H9 (cell line): Measurements from ENCODE around the gene ABCA12. TPM values are rescaled to one million over a fixed set of nuclear protein-coding genes. Genes with fewer than 3 reads are reported as not detected.

Source experiments
- DNase-seq: peaks from one replicate; pipeline ENCODE4 v3.0.0-alpha.2; 2017
- H2AFZ ChIP-seq: one replicate; pipeline ENCODE4 v1.6.1; 2013; ENCODE audit warnings: mild to moderate bottlenecking, low read length, control low read depth, moderate library complexity
- H2AK5ac ChIP-seq: 2 replicates; pipeline ENCODE4 v1.6.1; 2013; ENCODE audit warnings: low read length, control low read depth, mixed read lengths; ENCODE audit not compliant: insufficient read length
- H2BK120ac ChIP-seq: one replicate; pipeline ENCODE4 v1.6.1; 2013; ENCODE audit warnings: low read depth, mild to moderate bottlenecking, low read length, control low read depth, inconsistent platforms; ENCODE audit not compliant: poor library complexity, severe bottlenecking
- H2BK12ac ChIP-seq: 2 replicates; pipeline ENCODE4 v1.6.1; 2013; ENCODE audit warnings: low read length, control low read depth, mixed read lengths, low read depth; ENCODE audit not compliant: insufficient read length
- H2BK15ac ChIP-seq: 2 replicates; pipeline ENCODE4 v1.6.1; 2013; ENCODE audit warnings: low read depth, low read length, control low read depth
- H2BK20ac ChIP-seq: one replicate; pipeline ENCODE4 v1.6.1; 2013; ENCODE audit warnings: low read depth, mild to moderate bottlenecking, low read length, control low read depth, inconsistent platforms; ENCODE audit not compliant: poor library complexity, severe bottlenecking
- H2BK5ac ChIP-seq: 2 replicates; pipeline ENCODE4 v1.6.1; 2013; ENCODE audit warnings: low read length, control low read depth, mixed read lengths; ENCODE audit not compliant: insufficient read length
- H3K14ac ChIP-seq: 2 replicates; pipeline ENCODE4 v1.6.1; 2013; ENCODE audit warnings: low read length, control low read depth; ENCODE audit not compliant: insufficient read depth
- H3K18ac ChIP-seq: 2 replicates; pipeline ENCODE4 v1.6.1; 2013; ENCODE audit warnings: low read depth, mild to moderate bottlenecking, mixed read lengths, low read length, control low read depth; ENCODE audit not compliant: insufficient read length
- H3K23ac ChIP-seq: 2 replicates; pipeline ENCODE4 v1.6.1; 2013; ENCODE audit warnings: low read length, control low read depth, mixed read lengths, low read depth; ENCODE audit not compliant: insufficient read length
- H3K23me2 ChIP-seq: 2 replicates; pipeline ENCODE4 v1.6.1; 2013; ENCODE audit warnings: low read depth, mild to moderate bottlenecking, mixed read lengths, low read length, control low read depth; ENCODE audit not compliant: insufficient read length, poor library complexity, severe bottlenecking
- H3K27ac ChIP-seq: 2 replicates; pipeline ENCODE4 v1.5.1; 2013; ENCODE audit warnings: low read length, control low read depth, mixed read lengths, low read depth; ENCODE audit not compliant: insufficient read length
- H3K27me3 ChIP-seq: 2 replicates; pipeline ENCODE4 v1.6.1; 2013; ENCODE audit warnings: low read length, control low read depth, inconsistent platforms; ENCODE audit not compliant: insufficient read depth
- H3K4ac ChIP-seq: 2 replicates; pipeline ENCODE4 v1.6.1; 2013; ENCODE audit warnings: low read depth, mild to moderate bottlenecking, control low read depth, inconsistent platforms, low read length, moderate library complexity
- H3K4me1 ChIP-seq: 2 replicates; pipeline ENCODE4 v1.6.1; 2013; ENCODE audit warnings: low read length, control low read depth, inconsistent platforms; ENCODE audit not compliant: insufficient read depth
- H3K4me2 ChIP-seq: 2 replicates; pipeline ENCODE4 v1.6.1; 2013; ENCODE audit warnings: low read length, control low read depth, mixed read lengths; ENCODE audit not compliant: insufficient read length, insufficient read depth
- H3K56ac ChIP-seq: 2 replicates; pipeline ENCODE4 v1.6.1; 2013; ENCODE audit warnings: low read depth, mild to moderate bottlenecking, mixed read lengths, low read length, control low read depth; ENCODE audit not compliant: insufficient read length
- H3K79me1 ChIP-seq: 2 replicates; pipeline ENCODE4 v1.6.1; 2013; ENCODE audit warnings: low read depth, mild to moderate bottlenecking, moderate library complexity, low read length, control low read depth, inconsistent platforms; ENCODE audit not compliant: insufficient read depth, poor library complexity, severe bottlenecking
- H3K79me2 ChIP-seq: 2 replicates; pipeline ENCODE4 v1.6.1; 2013; ENCODE audit warnings: low read length, control low read depth, inconsistent platforms; ENCODE audit not compliant: insufficient read depth
- H3K9ac ChIP-seq: 2 replicates; pipeline ENCODE4 v1.6.1; 2013; ENCODE audit warnings: low read length, control low read depth, mixed read lengths; ENCODE audit not compliant: insufficient read length; ENCODE audit errors: extremely low read depth
- H3K9me3 ChIP-seq: one replicate; pipeline ENCODE4 v1.6.1; 2013; ENCODE audit warnings: low read depth, low read length, inconsistent platforms; ENCODE audit not compliant: control insufficient read depth
- H3T11ph ChIP-seq: one replicate; pipeline ENCODE4 v1.6.1; 2013; ENCODE audit warnings: mild to moderate bottlenecking, low read length, control low read depth, inconsistent platforms
- H4K20me1 ChIP-seq: one replicate; pipeline ENCODE4 v1.6.1; 2013; ENCODE audit not compliant: control insufficient read depth, insufficient read length, insufficient read depth
- H4K5ac ChIP-seq: 2 replicates; pipeline ENCODE4 v1.6.1; 2013; ENCODE audit warnings: low read depth, mild to moderate bottlenecking, mixed read lengths, low read length, control low read depth; ENCODE audit not compliant: insufficient read length
- H4K8ac ChIP-seq: replicated peaks from 2 replicates; pipeline ENCODE4 v1.6.1; 2013; ENCODE audit warnings: low read length, control low read depth, mixed read lengths, low read depth; ENCODE audit not compliant: insufficient read length
- H4K91ac ChIP-seq: 2 replicates; pipeline ENCODE4 v1.6.1; 2013; ENCODE audit warnings: low read depth, mild to moderate bottlenecking, moderate library complexity, mixed read lengths, low read length, control low read depth; ENCODE audit not compliant: insufficient read length
- H3K27ac Mint-ChIP-seq, 3 experiments: 2 replicates in 2 of 3; 3 replicates in 1 of 3; pipeline ENCODE4 v1.8.0; 2020 to 2021; ENCODE audit warnings: mixed read lengths in 3 of 3, mild to moderate bottlenecking in 1 of 3, moderate library complexity in 1 of 3
- H3K27me3 Mint-ChIP-seq: 2 replicates; pipeline ENCODE4 v1.8.0; 2021; ENCODE audit warnings: low read depth, mild to moderate bottlenecking, moderate library complexity, mixed read lengths
- H3K36me3 Mint-ChIP-seq, 3 experiments: 2 replicates in 2 of 3; 3 replicates in 1 of 3; pipeline ENCODE4 v1.8.0; 2020 to 2021; ENCODE audit warnings: low read depth in 3 of 3, mixed read lengths in 3 of 3; ENCODE audit not compliant: insufficient read depth in 1 of 3
- H3K4me1 Mint-ChIP-seq, 2 experiments: 2 replicates each; pipeline ENCODE4 v1.8.0; 2020; ENCODE audit warnings: mixed read lengths in 2 of 2
- H3K4me3 Mint-ChIP-seq, 2 experiments: 2 replicates in 1 of 2; 3 replicates in 1 of 2; pipeline ENCODE4 v1.8.0; 2020 to 2021; ENCODE audit warnings: mild to moderate bottlenecking in 2 of 2, mixed read lengths in 2 of 2, moderate library complexity in 1 of 2
- H3K9me3 Mint-ChIP-seq, 2 experiments: 2 replicates in 1 of 2; 3 replicates in 1 of 2; pipeline ENCODE4 v1.8.0; 2020; ENCODE audit warnings: mild to moderate bottlenecking in 2 of 2, mixed read lengths in 2 of 2, moderate library complexity in 1 of 2
- WGBS: extraction: QIAGEN DNeasy Blood & Tissue Kit; methylation state at CpG from one replicate; pipeline ENCODE4 v1.1.7; 2013; ENCODE audit warnings: missing lambda C conversion rate, low lambda C conversion rate, mixed read lengths; ENCODE audit not compliant: insufficient read length; ENCODE audit errors: extremely low coverage; 5-methylcytosine and 5-hydroxymethylcytosine counted together
- total RNA-seq: library from RNA; stranded (reverse); gene quantifications from 2 replicates; pipeline ENCODE4 v1.2.1, GENCODE V29; 2021
- TF ChIP-seq, protein P1 (sequence below): fragments of 200-600 bp; sonication (generic); conservative IDR thresholded peaks from 3 replicates; pipeline ENCODE4 v1.8.0; 2021; ENCODE audit warnings: antibody characterized with exemption, mild to moderate bottlenecking

ABCA12 gene
- total RNA-seq, 1 experiment from 2014 or later, result not detected

- no peak overlapping the region for H3K27ac Mint-ChIP-seq
- H3K14ac ChIP-seq, result no peak overlapping the region
- H3K27me3 Mint-ChIP-seq, result no peaks in the 10 kb centered on the region
- H3K9me3 Mint-ChIP-seq, result no peaks in the 10 kb centered on the region; a peak in 1 of 5 replicates
- H2AFZ ChIP-seq, result no peak overlapping the region
- no peak overlapping the region for H3K18ac ChIP-seq
- H3K79me2 ChIP-seq, result no peaks in the 10 kb centered on the region
- no peak overlapping the region for H3K4me2 ChIP-seq
- no peaks in the 10 kb centered on the region for H3K9me3 ChIP-seq
- no peak overlapping the region for H2BK120ac ChIP-seq
- no peaks in the 10 kb centered on the region for H3K79me1 ChIP-seq
- WGBS, result no CpG with 5 or more reads among the region's 1 CpG
- no peaks in the 10 kb centered on the region; the same call in 1 of the 2 replicates for H3K27me3 ChIP-seq
- no peak overlapping the region for H3K56ac ChIP-seq
- H2AK5ac ChIP-seq, result no peak overlapping the region
- no peak overlapping the region for H3T11ph ChIP-seq
- H3K9ac ChIP-seq, result no peak overlapping the region
- no peak overlapping the region for H3K4me3 Mint-ChIP-seq
- TF ChIP-seq, protein P1, sequence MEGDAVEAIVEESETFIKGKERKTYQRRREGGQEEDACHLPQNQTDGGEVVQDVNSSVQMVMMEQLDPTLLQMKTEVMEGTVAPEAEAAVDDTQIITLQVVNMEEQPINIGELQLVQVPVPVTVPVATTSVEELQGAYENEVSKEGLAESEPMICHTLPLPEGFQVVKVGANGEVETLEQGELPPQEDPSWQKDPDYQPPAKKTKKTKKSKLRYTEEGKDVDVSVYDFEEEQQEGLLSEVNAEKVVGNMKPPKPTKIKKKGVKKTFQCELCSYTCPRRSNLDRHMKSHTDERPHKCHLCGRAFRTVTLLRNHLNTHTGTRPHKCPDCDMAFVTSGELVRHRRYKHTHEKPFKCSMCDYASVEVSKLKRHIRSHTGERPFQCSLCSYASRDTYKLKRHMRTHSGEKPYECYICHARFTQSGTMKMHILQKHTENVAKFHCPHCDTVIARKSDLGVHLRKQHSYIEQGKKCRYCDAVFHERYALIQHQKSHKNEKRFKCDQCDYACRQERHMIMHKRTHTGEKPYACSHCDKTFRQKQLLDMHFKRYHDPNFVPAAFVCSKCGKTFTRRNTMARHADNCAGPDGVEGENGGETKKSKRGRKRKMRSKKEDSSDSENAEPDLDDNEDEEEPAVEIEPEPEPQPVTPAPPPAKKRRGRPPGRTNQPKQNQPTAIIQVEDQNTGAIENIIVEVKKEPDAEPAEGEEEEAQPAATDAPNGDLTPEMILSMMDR, result no peak
- no peak overlapping the region for H3K4ac ChIP-seq
- no peak overlapping the region for H2BK12ac ChIP-seq
- H4K91ac ChIP-seq, result no peak overlapping the region
- no peak overlapping the region for H3K27ac ChIP-seq
- H4K20me1 ChIP-seq, result no peaks in the 10 kb centered on the region
- no peak overlapping the region for H4K8ac ChIP-seq
- no peak overlapping the region for H3K23ac ChIP-seq
- no peaks in the 10 kb centered on the region for H3K4me1 Mint-ChIP-seq
- no peak overlapping the region for H2BK15ac ChIP-seq
- H3K4me1 ChIP-seq, result no peaks in the 10 kb centered on the region
- no peak overlapping the region for H2BK20ac ChIP-seq
- H3K23me2 ChIP-seq, result no peaks in the 10 kb centered on the region
- no peak for DNase-seq
- no peak overlapping the region for H4K5ac ChIP-seq
- no peak overlapping the region for H2BK5ac ChIP-seq
- H3K36me3 Mint-ChIP-seq, result no peaks in the 10 kb centered on the region
Measured at GRCh38 chr2:215186021-215186420, 47.6 kb upstream of the ABCA12 start.
